Measurements from ENCODE around the gene DDX17. TPM values are rescaled to one million over a fixed set of nuclear protein-coding genes. Genes with fewer than 3 reads are reported as not detected.

DDX17 gene
- total RNA-seq, 1 experiment from 2014 or later = 399 TPM

DNA sequence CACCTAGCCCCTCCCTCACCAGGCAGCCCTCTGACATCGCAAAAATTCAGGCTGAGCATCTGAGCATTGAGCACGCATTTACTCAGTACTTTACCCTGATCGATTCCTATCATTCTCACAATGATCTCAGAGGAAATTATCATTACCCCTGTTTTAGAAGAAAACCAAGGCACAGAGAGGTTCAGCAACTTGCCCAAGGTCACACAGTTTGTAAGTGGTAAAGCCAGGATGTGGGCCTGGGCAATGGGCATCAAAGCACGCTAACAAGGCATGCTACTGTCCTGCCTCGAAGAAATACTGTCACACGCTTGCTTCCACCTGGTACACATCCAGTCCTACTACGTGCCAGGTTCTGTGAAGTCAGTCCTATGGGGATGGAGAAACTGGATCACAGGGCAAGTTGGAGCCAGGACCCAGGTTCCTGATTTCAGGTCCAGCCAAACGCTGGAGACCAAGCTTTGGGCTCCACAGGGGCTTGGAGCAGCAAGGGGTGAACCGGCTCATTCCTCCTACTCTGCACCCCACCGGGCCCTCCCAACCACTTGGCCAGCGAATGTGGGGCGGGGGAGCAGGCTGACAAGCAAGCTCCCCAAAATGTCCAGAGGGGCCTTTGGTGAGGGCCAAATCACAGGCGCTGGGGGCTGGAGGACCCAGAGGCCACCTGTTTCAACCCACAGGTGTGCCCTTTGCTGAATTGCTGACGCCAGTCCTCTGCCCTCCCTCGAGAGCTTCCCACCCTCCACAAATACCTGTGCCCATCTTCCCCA, 69.3 kb downstream of the DDX17 start:
- no peaks in the 10 kb centered on the region for H3K36me3 Mint-ChIP-seq
- TF ChIP-seq ZNF138 (CRISPR knock-in tag; conservative IDR thresholded peaks at IDR 0.05) (no peak), ETV6 (CRISPR knock-in tag; IDR thresholded peaks at IDR 0.05) (no peak), HMGA2 (CRISPR knock-in tag; IDR thresholded peaks at IDR 0.05) (no peak)
- DNase-seq (ENCODE audit: low spot score) (no peak), ATAC-seq (no peak)
- ChIA-PET POLR2A (no interaction called here), CTCF (interaction anchor here (0.7 to 4.7 kb wide), 7 partner anchors 10 to 385 kb away, joined by 3 to 54 read pairs (median 5); no protein-coding TSS in a partner anchor)
- H3K27me3 Mint-ChIP-seq (ENCODE audit: low read depth) = peaks cover 2% of the 10 kb centered on the region; the same call in 1 of the 2 replicates
- H3K4me1 Mint-ChIP-seq = 0 out of 2 replicates have a peak, but pooled peaks cover 4% of the 10 kb centered on the region
- no peak overlapping the region for H3K4me3 Mint-ChIP-seq
- H3K9me3 Mint-ChIP-seq = no peaks in the 10 kb centered on the region
- H3K27ac Mint-ChIP-seq = no peak overlapping the region

DNA sequence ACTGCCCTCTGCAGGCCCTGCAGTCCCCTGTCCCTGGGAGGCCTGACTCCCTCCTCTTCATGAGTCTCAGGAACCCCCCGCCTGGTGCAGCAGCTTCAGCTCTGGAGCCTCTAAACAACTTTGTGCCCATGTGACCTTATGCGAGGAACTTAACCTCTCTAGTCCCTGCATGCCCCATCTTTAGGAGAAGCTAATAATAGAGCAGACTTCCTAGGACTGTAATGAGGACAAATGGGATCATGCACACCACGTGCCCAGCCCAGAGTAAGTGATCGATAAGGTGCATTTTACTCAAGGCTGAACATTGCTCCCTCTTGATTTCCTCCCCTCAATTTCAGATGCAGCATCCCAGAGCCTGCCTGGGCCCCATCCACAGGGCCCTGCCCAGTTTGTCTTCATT, 70.1 kb downstream of the DDX17 start:
- CTCF ChIA-PET = interaction anchor here (0.8 to 4.7 kb wide), 10 partner anchors 7 to 338 kb away, joined by 3 to 54 read pairs (median 6); no protein-coding TSS in a partner anchor
- POLR2A ChIA-PET = no interaction called here
- DNase-seq (ENCODE audit: low spot score) (no peak), ATAC-seq (no peak)
- H3K4me1 Mint-ChIP-seq = 0 out of 2 replicates have a peak, but pooled peaks cover 4% of the 10 kb centered on the region
- no peak overlapping the region for H3K4me3 Mint-ChIP-seq
- H3K27me3 Mint-ChIP-seq (ENCODE audit: low read depth) = peaks cover 2% of the 10 kb centered on the region; the same call in 1 of the 2 replicates
- no peaks in the 10 kb centered on the region for H3K36me3 Mint-ChIP-seq
- TF ChIP-seq, protein P1, sequence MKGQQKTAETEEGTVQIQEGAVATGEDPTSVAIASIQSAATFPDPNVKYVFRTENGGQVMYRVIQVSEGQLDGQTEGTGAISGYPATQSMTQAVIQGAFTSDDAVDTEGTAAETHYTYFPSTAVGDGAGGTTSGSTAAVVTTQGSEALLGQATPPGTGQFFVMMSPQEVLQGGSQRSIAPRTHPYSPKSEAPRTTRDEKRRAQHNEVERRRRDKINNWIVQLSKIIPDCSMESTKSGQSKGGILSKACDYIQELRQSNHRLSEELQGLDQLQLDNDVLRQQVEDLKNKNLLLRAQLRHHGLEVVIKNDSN (CRISPR knock-in tag; IDR thresholded peaks at IDR 0.05) = peak; percentile 20; the same call in 1 of the 2 replicates
- TF ChIP-seq, protein P2, sequence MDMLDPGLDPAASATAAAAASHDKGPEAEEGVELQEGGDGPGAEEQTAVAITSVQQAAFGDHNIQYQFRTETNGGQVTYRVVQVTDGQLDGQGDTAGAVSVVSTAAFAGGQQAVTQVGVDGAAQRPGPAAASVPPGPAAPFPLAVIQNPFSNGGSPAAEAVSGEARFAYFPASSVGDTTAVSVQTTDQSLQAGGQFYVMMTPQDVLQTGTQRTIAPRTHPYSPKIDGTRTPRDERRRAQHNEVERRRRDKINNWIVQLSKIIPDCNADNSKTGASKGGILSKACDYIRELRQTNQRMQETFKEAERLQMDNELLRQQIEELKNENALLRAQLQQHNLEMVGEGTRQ (CRISPR knock-in tag; IDR thresholded peaks at IDR 0.05) = 0 out of 2 replicates have a peak, but pooled peaks have one; percentile 29
- TF ChIP-seq MXD4 (CRISPR knock-in tag; IDR thresholded peaks at IDR 0.05; ENCODE audit: borderline replicate concordance) = no peak
- H3K9me3 Mint-ChIP-seq = no peaks in the 10 kb centered on the region
- H3K27ac Mint-ChIP-seq = no peak overlapping the region

DNA sequence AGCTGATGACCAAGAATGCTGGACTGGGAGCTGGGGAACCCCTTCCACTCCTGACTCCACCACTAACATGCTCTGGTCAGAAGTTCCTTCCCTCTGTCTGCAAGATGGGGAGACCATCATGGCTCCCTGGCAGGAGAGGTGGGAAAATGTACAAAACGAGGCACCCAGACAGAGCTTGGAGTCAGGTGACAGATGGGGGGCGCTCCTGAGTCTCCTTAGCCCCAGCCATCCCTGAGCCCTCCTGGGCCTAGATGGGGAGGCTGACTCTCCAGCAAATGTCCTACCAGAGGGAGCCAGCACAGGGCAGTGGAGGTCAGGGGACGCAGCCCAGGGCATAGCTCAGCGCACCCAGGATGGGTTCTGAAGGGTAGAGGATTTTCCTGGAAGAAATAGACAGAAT, 71.1 kb downstream of the DDX17 start:
- Mint-ChIP-seq H3K4me3 (no peak overlapping the region), H3K9me3 (no peaks in the 10 kb centered on the region), H3K27me3 (ENCODE audit: low read depth) (peaks cover 2% of the 10 kb centered on the region; the same call in 1 of the 2 replicates), H3K27ac (no peak overlapping the region), H3K36me3 (no peaks in the 10 kb centered on the region), H3K4me1 (0 out of 2 replicates have a peak, but pooled peaks cover 4% of the 10 kb centered on the region)
- ChIA-PET CTCF (interaction anchor here (0.5 to 4.7 kb wide), 27 partner anchors 8 to 345 kb away, joined by 3 to 54 read pairs (median 5); partner anchors contain the start of genes DMC1, KDELR3 and TOMM22), POLR2A (no interaction called here)
- DNase-seq (ENCODE audit: low spot score) (peak; percentile 75), ATAC-seq (peak; percentile 91)
- TF ChIP-seq TP53 (CRISPR knock-in tag; IDR thresholded peaks at IDR 0.05) (no peak), CBFB (CRISPR knock-in tag; IDR thresholded peaks at IDR 0.05; ENCODE audit: low read depth) (no peak), ETV6 (CRISPR knock-in tag; IDR thresholded peaks at IDR 0.05) (no peak), PRRX2 (CRISPR knock-in tag; IDR thresholded peaks at IDR 0.05) (no peak), SP1 (CRISPR knock-in tag; conservative IDR thresholded peaks at IDR 0.05) (no peak), FOXJ3 (CRISPR knock-in tag; IDR thresholded peaks at IDR 0.05; ENCODE audit: borderline replicate concordance) (no peak), NFYB (CRISPR knock-in tag; conservative IDR thresholded peaks at IDR 0.05; ENCODE audit: low read depth) (no peak), SMAD4 (CRISPR knock-in tag; IDR thresholded peaks at IDR 0.05) (no peak), ZNF317 (CRISPR knock-in tag; IDR thresholded peaks at IDR 0.05; ENCODE audit: borderline replicate concordance, low read depth) (no peak), SMAD3 (CRISPR knock-in tag; IDR thresholded peaks at IDR 0.05; ENCODE audit: borderline replicate concordance) (no peak)
- TF ChIP-seq, protein P3, sequence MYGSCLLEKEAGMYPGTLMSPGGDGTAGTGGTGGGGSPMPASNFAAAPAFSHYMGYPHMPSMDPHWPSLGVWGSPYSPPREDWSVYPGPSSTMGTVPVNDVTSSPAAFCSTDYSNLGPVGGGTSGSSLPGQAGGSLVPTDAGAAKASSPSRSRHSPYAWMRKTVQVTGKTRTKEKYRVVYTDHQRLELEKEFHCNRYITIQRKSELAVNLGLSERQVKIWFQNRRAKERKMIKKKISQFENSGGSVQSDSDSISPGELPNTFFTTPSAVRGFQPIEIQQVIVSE (CRISPR knock-in tag; IDR thresholded peaks at IDR 0.05; ENCODE audit: borderline replicate concordance) = no peak
- TF ChIP-seq, protein P4, sequence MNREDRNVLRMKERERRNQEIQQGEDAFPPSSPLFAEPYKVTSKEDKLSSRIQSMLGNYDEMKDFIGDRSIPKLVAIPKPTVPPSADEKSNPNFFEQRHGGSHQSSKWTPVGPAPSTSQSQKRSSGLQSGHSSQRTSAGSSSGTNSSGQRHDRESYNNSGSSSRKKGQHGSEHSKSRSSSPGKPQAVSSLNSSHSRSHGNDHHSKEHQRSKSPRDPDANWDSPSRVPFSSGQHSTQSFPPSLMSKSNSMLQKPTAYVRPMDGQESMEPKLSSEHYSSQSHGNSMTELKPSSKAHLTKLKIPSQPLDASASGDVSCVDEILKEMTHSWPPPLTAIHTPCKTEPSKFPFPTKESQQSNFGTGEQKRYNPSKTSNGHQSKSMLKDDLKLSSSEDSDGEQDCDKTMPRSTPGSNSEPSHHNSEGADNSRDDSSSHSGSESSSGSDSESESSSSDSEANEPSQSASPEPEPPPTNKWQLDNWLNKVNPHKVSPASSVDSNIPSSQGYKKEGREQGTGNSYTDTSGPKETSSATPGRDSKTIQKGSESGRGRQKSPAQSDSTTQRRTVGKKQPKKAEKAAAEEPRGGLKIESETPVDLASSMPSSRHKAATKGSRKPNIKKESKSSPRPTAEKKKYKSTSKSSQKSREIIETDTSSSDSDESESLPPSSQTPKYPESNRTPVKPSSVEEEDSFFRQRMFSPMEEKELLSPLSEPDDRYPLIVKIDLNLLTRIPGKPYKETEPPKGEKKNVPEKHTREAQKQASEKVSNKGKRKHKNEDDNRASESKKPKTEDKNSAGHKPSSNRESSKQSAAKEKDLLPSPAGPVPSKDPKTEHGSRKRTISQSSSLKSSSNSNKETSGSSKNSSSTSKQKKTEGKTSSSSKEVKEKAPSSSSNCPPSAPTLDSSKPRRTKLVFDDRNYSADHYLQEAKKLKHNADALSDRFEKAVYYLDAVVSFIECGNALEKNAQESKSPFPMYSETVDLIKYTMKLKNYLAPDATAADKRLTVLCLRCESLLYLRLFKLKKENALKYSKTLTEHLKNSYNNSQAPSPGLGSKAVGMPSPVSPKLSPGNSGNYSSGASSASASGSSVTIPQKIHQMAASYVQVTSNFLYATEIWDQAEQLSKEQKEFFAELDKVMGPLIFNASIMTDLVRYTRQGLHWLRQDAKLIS (CRISPR knock-in tag; IDR thresholded peaks at IDR 0.05; ENCODE audit: borderline replicate concordance) = no peak
- TF ChIP-seq, protein P5, sequence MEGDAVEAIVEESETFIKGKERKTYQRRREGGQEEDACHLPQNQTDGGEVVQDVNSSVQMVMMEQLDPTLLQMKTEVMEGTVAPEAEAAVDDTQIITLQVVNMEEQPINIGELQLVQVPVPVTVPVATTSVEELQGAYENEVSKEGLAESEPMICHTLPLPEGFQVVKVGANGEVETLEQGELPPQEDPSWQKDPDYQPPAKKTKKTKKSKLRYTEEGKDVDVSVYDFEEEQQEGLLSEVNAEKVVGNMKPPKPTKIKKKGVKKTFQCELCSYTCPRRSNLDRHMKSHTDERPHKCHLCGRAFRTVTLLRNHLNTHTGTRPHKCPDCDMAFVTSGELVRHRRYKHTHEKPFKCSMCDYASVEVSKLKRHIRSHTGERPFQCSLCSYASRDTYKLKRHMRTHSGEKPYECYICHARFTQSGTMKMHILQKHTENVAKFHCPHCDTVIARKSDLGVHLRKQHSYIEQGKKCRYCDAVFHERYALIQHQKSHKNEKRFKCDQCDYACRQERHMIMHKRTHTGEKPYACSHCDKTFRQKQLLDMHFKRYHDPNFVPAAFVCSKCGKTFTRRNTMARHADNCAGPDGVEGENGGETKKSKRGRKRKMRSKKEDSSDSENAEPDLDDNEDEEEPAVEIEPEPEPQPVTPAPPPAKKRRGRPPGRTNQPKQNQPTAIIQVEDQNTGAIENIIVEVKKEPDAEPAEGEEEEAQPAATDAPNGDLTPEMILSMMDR (IDR thresholded peaks at IDR 0.05) = 0 out of 2 replicates have a peak, but pooled peaks have one; percentile 35
- TF ChIP-seq, protein P2 (CRISPR knock-in tag; IDR thresholded peaks at IDR 0.05) = peak; percentile 67
- TF ChIP-seq, protein P1 (CRISPR knock-in tag; IDR thresholded peaks at IDR 0.05) = peak; percentile 49; the same call in 1 of the 2 replicates

Measured in WTC11 (cell line).